GM12874 (cell line): Measurements from ENCODE around the gene KLHL40.

Experiments
- CTCF ChIP-seq: IDR thresholded peaks from 2 replicates; pipeline ENCODE4 v1.5.1; 2011; ENCODE audit warnings: low read depth, mild to moderate bottlenecking, control low read depth, low read length, moderate library complexity; ENCODE audit not compliant: insufficient read depth

Gene KLHL40

GRCh38 chr3:42732829-42733459 is 47.6 kb downstream of the KLHL40 start:
- TF ChIP-seq CTCF: 0 out of 2 replicates have a peak, but pooled peaks have one; percentile 2

- TF ChIP-seq CTCF: no peak
These were observed 48.3 kb downstream of the KLHL40 start for GRCh38 chr3:42733501-42734262.

GRCh38 chr3:42734263-42734860 is 49.0 kb downstream of the KLHL40 start:
- no peak for TF ChIP-seq CTCF

- no peak for TF ChIP-seq CTCF
These were observed 49.7 kb downstream of the KLHL40 start for GRCh38 chr3:42735019-42735418.

- TF ChIP-seq CTCF: no peak
These were observed 50.3 kb downstream of the KLHL40 start for GRCh38 chr3:42735615-42736014.

- TF ChIP-seq CTCF: no peak
These were observed 50.7 kb downstream of the KLHL40 start for GRCh38 chr3:42736081-42736480.

- no peak for TF ChIP-seq CTCF
These were observed 51.2 kb downstream of the KLHL40 start for GRCh38 chr3:42736531-42736930.
